HS-5 (cell line): ENCODE results near the gene M1AP.
"Not testable (repeated sequence)": the region's sequence is repeated elsewhere in the genome, so short reads cannot be mapped to it uniquely, and the experiment has no call there.

Experiments used
- DNase-seq: peaks from one replicate; pipeline ENCODE4 v3.0.0-alpha.2; 2012; ENCODE audit warnings: low read depth

M1AP gene

DNA sequence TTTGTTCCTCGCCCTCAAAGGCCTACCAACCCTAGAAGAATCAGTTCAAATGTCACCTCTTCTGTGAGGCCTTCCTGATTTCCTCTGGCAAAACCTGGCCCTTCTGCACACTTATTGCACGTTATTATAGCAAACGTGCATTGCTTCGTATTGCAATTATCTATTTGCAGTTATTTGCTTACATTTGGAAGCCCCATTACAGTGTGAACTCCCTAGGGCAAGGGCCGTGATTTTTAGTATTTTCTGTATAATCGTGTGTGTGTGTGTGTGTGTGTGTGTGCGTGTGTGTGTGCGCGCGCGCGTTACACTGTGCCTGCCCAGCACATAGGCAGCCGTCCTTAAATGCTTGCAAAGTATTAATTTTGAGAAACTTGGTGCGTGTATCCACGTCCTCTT is 5.5 kb upstream of the M1AP start:
- no peak for DNase-seq

DNA sequence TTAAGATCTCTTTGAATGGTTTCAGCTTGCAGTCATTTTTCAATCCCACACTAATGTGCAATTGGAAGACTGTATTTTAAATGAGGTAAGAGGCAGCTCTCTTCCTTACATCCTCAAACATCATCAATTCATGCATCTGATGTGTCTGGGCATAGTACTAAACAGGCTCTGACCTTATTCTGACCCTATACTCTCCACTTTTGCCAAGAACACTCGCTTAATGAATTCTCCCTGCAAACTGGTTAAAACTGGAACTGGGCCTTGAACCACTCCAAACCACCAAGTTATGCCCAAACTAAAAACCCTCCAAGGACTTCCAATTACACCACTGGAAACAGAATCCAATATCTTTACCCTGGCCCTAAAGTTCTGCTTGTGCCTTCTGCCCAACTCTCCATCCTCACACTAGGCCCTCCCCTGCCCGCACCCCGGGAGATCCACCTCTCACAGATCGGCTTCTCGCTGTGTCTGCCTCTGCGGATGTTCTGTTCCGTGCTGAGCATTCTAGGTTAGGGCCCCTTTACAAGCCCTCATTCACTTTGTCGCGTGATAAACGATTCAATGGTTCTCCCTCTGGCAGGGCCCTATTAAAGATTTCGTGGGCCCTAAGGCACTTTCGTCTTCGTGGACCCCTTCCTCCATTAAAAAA is 1.2 kb downstream of the M1AP start:
- no peak for DNase-seq

DNA sequence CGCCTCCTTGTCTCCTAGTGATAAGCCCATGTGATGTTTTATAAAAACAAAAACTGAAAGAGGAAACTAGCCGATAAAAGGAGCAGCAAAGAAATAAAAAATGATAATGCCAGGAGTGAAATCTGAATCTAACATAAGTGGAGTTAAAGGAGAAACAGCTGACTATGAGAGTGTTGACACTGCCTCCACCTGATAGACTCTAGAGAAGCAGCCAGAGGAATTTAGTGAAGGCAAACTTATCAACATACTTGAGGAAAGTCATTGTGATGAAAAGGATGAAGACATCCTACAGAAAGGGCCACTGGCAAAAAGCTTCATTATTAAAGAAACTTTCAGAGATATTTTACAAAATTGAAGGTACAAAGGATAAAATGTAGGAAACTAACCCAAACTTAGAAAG is 1.9 kb downstream of the M1AP start:
- DNase-seq, result no peak

DNA sequence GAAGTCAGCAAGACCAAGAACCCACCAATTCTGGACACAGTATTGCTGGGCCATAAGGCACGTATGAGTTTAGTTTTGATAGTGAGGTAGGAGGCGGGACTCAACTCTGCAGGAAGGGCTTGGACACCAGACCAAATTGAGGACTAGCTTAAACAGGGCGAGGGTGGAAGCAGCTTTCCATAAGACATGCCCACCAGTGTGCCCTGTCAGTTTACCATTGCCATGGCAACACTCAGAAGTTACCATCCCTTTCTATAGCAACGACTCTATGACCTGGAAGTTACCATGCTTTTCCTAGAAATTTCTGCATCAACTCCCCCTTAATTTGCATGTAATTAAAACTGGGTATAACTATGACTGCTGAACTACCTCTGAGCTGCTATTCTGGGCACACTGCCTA is 2.8 kb downstream of the M1AP start:
- DNase-seq, result no peak

DNA sequence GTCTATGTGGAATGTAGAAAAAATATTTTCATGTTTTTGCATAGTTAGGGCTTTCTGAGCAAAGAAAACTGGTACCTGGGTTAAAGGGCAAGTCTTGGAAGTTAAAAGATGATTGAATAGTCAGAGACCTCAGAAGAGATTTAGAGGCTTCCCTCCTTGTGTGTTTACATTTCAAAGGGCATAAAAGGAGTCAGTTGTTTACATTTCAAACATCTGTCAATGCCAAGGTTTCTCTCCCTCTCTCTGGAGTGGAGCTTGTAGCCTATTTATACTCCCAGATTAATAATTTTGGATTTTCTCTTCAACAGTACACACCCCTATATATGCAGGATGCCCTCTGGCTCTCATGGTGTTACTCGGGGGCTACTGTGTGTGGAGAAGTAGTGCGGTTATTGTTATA is 8.6 kb downstream of the M1AP start:
- no peak for DNase-seq

DNA sequence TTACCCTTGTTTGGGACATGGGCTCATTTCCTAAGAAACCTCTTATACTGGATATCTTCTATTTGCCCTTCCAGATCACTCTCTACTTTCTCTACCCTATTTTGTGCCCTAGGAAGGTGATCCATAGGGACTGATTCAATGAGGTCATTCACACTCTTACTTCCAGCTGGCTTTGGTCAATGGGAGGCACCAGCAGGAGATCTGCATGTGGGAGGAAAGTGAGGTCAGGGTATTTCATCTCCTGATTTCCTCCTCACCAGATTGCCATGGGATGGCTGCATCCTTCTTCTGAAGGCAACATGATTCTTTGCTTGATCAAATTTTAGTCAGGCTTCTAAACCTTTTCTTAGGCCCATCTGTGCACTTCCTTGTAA is 15.2 kb downstream of the M1AP start:
- no peak for DNase-seq

DNA sequence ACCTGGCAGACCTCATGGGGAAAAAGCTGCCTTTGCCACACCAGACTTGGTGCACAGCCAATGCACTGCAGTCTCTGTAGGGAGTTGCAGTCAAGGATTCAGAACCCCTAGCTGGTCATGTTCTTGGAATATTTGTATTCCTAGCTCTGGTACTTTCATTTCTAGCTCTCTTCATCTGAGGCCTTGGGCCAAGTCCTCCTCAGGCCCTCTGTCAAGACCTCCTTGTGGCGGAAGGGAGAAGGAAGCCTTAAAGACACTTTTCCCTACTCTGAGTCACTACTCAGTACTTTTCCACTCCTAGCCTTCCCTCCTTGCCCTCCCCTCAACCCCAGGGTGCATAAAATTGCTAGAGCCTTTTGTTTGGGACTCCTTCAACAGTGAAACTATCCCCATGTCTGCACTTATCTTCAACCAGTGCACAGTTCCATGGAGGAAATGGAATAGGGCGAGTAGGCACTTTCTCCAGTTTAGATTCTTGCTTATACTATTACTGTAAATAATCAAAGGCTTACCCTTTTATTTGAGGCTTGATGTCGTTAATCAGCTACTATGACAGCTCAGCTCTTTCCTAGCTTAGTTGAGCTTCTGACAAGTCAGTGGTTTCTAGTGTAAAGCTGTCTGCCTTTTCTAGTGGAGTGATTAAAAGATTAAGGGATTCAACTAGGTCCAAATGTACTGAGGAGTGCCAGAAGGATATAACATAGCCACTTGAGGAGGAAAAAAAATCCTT is 15.8 kb downstream of the M1AP start:
- no peak for DNase-seq

DNA sequence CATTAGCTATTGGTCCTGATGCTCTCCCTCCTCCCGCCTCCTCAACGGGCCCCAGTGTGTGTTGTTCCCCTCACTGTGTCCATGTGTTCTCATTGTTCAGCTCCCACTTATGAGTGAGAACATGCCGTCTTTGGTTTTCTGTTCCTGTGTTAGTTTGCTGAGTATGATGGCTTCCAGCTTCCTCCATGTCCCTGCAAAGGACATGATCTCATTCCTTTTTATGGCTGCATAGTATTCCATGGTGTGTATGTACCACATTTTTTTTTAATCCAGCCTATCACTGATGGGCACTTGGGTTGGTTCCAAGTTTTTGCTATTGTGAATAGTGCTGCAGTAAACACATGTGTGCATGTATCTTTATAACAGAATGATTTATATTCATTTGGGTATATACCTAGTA is 17.7 kb downstream of the M1AP start:
- DNase-seq, result not testable (repeated sequence)

DNA sequence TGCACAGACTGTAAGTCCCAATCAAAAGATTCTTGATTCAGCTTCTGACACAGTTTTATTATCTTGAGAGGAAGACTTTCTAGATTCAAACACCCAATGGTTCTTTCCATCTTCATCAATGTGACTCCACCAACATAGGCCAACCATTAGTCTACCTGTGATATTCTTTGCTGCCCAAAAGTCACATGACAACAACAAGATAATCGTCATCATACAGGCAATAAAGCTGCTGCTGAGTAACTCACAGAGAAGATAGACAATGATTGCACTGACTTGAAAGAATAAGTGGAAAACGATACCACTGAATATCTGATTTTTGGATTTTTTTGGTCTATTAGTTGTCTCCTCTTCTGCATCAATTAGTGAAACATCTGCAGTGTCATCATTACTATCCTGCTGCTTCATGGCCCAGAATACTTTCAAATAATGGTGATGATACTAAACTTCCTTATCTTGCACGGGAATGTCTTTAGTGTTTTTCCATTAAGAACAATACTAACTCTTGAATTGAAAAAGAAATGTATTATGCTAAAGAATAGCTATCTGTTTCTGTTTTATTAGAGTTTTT is 19.5 kb downstream of the M1AP start:
- DNase-seq, result no peak

DNA sequence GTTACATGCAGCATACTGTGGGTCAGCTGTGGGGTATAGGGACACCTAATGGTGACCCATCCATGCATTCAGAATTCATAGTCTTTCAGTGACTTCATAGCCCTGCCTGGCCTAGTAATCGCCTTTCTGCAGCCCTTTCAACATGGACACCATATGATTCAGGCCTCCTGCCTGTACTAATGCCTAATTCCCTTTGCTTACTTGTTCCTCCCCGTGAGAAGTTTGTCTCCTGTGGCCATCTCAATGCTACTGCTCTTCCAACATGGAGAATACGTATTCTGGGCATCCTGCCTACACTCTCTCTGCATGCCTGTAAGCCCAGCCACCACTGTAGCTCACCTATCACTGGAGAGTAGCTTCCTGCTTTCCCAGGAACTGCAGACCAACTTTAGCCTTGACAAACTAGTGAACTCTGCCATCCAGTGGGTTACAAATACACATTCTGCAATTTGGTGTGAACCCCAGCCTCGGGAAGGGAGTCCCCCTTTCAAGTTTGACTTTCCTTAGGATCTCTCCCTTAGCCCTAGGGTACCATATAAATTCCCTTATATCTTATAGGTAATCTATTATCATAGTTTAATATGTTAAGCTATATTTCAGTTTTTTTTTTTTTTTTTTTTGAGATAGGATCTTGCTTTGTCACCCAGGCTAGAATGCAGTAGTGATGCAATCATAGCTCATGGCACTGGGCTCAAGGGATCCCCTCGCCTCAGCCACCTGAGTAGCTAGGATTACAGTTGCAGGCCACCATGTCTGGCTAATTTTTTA is 22.3 kb downstream of the M1AP start:
- DNase-seq, result no peak

DNA sequence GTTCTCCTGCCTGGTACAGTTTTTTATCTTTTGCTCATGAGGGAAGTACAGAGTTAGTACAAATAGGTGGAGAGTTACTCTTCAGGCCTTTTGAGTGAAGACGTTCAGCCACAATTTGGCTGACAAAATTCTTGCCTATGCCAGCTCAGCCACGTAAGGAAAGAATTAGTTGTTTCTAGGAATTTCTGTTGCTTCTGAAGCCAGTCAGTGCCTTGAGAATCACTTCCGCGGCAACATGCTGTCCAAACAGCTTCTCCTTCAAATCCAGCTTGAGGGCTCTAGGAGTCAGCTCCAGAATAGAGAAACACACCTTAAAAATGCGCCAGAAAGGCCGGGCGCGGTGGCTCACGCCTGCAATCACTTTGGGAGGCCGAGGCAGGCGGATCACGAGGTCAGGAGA is 27.5 kb downstream of the M1AP start:
- no peak for DNase-seq

DNA sequence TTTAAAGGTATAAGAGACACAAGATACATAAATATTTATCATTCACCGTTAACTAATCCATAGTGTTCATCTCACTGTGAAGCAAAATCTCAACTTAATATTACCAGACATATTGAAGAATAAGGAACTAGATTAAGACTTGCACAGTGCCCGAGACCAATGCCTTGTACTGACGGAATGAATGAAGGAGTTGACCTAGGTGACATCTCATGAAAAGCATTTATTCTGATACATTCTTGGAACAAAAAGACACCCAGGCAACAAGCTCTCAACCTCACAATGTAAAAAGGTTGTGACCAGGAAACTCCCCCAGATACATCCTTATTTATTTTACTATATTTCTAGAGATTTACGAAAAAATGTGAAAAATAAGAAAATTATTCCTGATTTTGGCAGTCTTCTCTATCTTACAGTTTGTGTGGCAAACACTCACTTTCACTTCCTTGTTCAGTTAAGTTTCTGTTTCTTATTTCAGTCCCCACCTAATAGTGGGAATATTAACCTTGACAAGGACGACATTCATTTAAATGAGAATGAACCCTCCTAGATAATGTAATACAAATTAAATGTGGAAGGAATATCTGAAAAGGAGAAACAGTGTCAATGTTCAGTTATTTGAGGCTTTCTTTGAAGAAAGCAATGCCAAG is 28.4 kb downstream of the M1AP start:
- no peak for DNase-seq

DNA sequence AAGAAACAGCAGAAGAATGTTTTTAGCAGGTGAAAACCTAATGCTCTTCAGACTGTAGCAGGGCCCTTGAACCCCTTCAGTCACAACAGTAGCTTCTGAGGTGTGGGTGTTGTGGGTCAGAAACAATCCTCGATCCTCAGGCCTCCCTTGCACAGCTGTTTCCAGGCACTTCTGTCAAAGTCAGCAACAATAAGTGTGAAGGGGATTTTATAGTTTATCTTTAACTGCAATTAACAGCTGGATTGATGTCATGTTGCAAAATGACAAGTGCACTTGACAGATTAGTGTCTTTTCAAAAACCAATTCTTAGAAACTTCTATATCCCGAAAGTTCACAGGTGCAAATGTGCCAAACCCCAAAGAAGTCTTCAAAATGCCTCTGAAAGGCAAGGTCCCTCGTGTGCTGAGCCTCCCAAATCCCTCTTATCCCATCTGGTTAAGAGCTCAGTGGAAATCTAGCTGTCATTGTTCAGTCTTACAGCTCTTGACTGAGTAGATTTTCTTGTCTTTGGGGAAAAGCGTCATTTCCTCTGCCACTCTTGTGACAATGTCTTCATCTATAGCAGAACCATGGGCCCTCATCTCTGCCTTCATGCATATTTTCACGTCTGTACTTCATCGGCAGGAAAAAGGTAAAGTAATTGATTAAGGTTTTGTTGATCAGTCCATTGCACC is 29.6 kb downstream of the M1AP start:
- DNase-seq, result no peak

DNA sequence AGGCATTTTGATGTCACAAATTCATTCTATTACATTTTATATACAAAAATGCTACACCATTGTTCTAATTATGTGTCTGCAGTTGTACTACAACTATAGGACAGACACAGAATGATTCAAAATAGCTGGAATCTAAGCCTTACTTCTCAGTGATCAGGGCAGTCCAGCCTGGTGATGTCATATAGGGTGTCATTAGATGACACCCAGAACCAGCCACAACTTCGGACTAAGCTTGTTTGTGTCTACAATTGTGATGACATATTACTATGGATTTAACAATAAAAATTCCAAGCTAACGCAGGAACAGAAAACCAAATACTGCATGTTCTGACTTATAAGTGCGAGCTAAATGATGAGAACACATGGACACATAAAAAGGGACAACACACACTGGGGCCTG is 31.0 kb downstream of the M1AP start:
- DNase-seq, result no peak

DNA sequence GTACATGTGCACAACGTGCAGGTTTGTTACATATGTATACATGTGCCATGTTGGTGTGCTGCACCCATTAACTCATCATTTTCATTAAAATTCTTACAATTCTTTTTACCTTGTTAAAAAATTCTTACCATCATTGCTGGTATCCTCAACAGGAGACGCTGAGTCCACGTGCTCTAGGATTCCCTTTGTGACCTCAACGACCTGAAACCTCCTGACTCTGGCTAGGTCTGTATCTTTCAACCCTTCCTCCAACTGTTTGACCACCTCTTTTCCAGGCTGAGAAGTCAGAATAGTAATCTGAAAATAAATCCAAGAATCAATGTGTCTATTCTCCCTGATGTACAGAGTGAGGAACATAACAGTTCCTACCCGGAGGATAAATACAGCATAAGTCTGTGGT is 41.2 kb downstream of the M1AP start:
- no peak for DNase-seq

DNA sequence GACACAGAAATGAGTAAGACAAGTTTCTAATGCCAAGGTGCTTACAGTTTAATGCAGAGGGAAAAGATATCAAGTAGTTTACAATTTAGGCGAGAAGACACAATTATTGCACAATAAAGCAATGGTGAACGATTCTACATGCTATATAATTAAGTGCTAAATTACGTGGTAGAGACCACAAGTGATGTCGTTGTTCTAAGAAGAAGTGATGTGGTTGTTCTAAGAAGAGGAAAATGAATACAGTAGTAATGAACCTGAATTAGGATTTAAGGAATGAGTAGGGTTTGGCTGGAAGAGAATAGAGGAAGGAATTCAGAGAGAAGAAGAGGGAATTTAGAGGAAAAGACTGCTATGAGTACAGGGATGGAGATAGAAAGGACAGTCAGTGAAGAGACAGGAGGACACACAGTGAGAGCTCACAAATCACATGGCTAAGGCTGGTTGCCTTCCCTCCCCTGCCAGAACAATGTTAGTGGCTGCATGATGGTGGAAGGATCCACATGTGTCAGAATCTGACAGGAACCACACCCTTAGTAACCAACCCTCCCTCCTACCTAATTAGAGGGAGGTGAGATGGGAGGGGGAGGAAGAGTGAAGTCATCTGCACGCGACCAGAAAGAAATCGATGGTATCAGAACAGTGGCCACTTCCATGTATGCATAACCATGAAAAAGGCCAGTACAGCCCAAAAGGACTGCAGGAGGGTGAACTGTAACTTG is 44.7 kb downstream of the M1AP start:
- DNase-seq, result no peak

DNA sequence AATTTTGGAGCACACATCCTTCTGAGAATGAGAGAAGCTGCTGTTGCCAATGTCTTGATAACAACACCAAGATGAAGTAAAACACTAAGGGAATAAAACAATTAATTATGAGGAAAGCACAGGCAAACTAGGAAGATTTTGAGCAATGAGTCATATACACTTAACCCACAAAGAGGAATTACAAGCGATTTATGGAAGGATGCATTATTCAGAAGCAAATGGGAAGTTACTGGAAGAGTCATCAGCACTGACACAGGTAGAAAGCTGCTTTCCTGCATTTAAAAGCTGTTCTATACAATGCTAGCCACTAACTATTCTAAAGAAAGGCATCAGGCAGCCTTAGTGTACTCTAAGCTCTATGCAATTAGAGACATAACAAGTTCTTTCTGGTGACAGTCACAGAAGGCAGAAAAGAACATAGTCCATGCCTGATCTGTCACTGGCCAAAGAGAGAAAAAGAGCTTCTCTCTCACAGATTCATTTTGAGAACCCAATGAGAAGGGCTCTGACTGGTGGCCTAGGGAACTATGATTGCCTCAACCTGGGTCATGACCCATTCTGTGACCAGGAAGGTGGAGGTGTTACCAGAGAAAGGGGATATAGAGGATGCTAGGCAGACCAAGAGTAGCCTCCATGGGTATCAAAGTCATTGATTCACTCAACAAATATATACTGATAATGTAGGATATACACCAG is 45.4 kb downstream of the M1AP start:
- no peak for DNase-seq

DNA sequence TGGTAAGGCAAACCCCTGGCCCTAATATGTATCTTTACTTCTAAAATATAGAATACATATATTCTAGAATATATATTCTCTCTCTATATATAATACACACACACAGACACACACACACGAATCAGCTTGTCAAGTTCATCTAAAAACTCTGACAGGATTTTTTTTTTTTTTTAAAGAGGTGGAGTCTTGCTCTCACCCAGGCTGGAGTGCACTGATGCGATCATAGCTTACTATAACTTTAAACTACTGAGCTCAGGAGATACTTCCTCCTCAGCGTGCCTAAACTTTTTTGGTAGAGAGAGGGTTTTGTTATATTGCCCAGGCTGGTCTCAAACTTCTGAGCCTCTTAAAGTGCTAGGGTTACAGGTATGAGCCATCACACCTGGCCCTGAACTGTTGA is 48.5 kb downstream of the M1AP start:
- no peak for DNase-seq

DNA sequence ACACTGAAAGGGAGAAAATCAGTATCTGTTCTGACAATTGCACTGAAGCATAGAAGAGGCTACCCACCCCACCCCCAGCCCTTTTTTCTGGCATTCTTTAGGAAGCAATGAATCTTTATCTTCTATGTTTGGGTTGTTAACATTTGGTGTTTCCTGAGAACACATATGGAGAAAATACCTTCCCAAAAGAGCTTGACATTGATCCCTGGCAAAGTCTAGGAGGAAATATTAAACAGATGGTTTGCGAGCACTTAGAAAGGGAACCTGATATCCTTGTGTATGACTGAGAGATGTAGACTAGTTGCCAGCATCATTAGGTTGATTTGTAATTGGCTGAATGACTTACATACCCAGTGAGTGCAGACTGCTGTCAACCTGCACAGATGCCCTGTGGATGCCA is 50.7 kb downstream of the M1AP start:
- DNase-seq, result no peak

DNA sequence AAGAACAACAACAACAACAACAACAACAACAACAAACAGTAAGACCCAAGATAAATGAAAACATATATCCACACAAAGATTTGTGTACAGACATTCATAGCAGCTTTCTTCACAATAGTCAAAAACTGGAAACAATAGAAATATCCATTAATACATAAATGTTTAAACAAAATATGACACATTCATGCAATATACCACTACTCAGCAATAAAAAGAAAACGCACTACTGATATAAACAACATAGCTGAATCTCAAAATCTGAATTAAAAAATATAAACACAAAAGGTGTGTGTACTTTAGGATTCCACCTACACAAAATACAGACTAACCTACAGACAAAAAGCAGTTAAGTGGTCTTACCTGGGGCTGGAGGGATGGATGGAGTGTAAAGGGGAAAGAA is 51.5 kb downstream of the M1AP start:
- DNase-seq, result no peak
